ENCODE data around the gene ST6GALNAC2.
"Not testable (repeated sequence)": the region's sequence is repeated elsewhere in the genome, so short reads cannot be mapped to it uniquely, and the experiment has no call there.

ST6GALNAC2 gene

GRCh38 chr17:76562734-76563148 is 22.9 kb downstream of the ST6GALNAC2 start:
- Histone ChIP-seq H3K4me3 (ENCODE audit: low read depth in 1 of 2, low read length in 1 of 2) (peak overlapping the region in 1 of 2 experiments; percentile 15), H3K27me3 (no peaks in the 10 kb centered on the region), H3K27ac (peak overlapping the region; percentile 67), H3K9me3 (no peaks in the 10 kb centered on the region), H3K4me1 (ENCODE audit: control insufficient read depth in 1 of 2, insufficient read depth in 1 of 2, low read depth in 1 of 2, low read length in 1 of 2) (peaks cover 68 to 81% of the 10 kb centered on the region in 2 experiments), H3K36me3 (peaks cover 33% of the 10 kb centered on the region)
- TF ChIP-seq, protein P1, sequence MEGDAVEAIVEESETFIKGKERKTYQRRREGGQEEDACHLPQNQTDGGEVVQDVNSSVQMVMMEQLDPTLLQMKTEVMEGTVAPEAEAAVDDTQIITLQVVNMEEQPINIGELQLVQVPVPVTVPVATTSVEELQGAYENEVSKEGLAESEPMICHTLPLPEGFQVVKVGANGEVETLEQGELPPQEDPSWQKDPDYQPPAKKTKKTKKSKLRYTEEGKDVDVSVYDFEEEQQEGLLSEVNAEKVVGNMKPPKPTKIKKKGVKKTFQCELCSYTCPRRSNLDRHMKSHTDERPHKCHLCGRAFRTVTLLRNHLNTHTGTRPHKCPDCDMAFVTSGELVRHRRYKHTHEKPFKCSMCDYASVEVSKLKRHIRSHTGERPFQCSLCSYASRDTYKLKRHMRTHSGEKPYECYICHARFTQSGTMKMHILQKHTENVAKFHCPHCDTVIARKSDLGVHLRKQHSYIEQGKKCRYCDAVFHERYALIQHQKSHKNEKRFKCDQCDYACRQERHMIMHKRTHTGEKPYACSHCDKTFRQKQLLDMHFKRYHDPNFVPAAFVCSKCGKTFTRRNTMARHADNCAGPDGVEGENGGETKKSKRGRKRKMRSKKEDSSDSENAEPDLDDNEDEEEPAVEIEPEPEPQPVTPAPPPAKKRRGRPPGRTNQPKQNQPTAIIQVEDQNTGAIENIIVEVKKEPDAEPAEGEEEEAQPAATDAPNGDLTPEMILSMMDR (IDR thresholded peaks at IDR 0.05), result no peak

DNA sequence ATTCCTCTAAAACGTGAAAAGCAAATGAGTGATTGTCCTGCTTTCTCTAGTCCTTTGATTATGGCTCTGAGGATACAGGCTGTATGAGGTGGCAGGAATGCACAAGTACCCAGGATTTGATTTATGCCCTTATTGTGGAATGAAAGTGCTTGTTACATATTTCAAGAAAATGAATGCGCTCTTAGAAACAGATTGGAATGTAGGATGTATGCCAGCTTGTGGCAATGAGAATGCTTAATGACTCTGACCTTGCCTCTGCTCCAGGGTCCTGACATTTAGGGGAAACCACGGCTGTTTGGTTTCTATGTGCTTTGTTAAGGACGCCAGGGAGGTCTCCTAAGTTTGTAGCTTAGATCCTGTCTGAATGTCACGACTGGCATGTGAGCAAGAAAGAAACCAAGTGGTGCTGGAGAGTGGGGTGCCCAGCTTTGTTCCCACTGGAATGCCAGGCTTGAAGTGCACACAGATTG is 23.8 kb downstream of the ST6GALNAC2 start:
- Histone ChIP-seq H3K36me3 (peaks cover 28% of the 10 kb centered on the region), H3K27me3 (no peaks in the 10 kb centered on the region), H3K4me3 (ENCODE audit: low read depth in 1 of 2, low read length in 1 of 2) (peak overlapping the region; percentile 37 to 39), H3K27ac (peak overlapping the region; percentile 97), H3K9me3 (no peaks in the 10 kb centered on the region), H3K4me1 (ENCODE audit: control insufficient read depth in 1 of 2, insufficient read depth in 1 of 2, low read depth in 1 of 2, low read length in 1 of 2) (peaks cover 61 to 75% of the 10 kb centered on the region in 2 experiments)
- TF ChIP-seq, protein P1 (IDR thresholded peaks at IDR 0.05), result no peak

- peaks cover 63 to 75% of the 10 kb centered on the region in 2 experiments for H3K4me1 ChIP-seq (ENCODE audit: control insufficient read depth in 1 of 2, insufficient read depth in 1 of 2, low read depth in 1 of 2, low read length in 1 of 2)
- peak overlapping the region; percentile 97 for H3K27ac ChIP-seq
- no peaks in the 10 kb centered on the region for H3K27me3 ChIP-seq
- peaks cover 23% of the 10 kb centered on the region for H3K36me3 ChIP-seq
- H3K4me3 ChIP-seq (ENCODE audit: low read depth in 1 of 2, low read length in 1 of 2), result peak overlapping the region; percentile 37 to 39
- H3K9me3 ChIP-seq, result no peaks in the 10 kb centered on the region
- TF ChIP-seq, protein P1 (IDR thresholded peaks at IDR 0.05), result no peak
Measured at GRCh38 chr17:76561332-76561731, 24.3 kb downstream of the ST6GALNAC2 start.

- H3K27ac ChIP-seq, result peak overlapping the region; percentile 97
- peaks cover 18% of the 10 kb centered on the region for H3K36me3 ChIP-seq
- no peaks in the 10 kb centered on the region for H3K27me3 ChIP-seq
- H3K4me1 ChIP-seq (ENCODE audit: control insufficient read depth in 1 of 2, insufficient read depth in 1 of 2, low read depth in 1 of 2, low read length in 1 of 2), result peaks cover 63 to 73% of the 10 kb centered on the region in 2 experiments
- H3K4me3 ChIP-seq (ENCODE audit: low read depth in 1 of 2, low read length in 1 of 2), result peak overlapping the region; percentile 37 to 39
- H3K9me3 ChIP-seq, result no peaks in the 10 kb centered on the region
- TF ChIP-seq, protein P1 (IDR thresholded peaks at IDR 0.05), result no peak
Measured at GRCh38 chr17:76560877-76561221, 24.8 kb downstream of the ST6GALNAC2 start.

- no peaks in the 10 kb centered on the region for H3K9me3 ChIP-seq
- TF ChIP-seq, protein P1 (IDR thresholded peaks at IDR 0.05), result no peak
- peak overlapping the region; percentile 97 for H3K27ac ChIP-seq
- H3K4me3 ChIP-seq (ENCODE audit: low read depth in 1 of 2, low read length in 1 of 2), result peak overlapping the region; percentile 90 to 99
- H3K27me3 ChIP-seq, result no peaks in the 10 kb centered on the region
- H3K36me3 ChIP-seq, result peaks cover 12% of the 10 kb centered on the region
- peaks cover 63 to 77% of the 10 kb centered on the region in 2 experiments for H3K4me1 ChIP-seq (ENCODE audit: control insufficient read depth in 1 of 2, insufficient read depth in 1 of 2, low read depth in 1 of 2, low read length in 1 of 2)
Measured at GRCh38 chr17:76560036-76560876, 25.4 kb downstream of the ST6GALNAC2 start.

DNA sequence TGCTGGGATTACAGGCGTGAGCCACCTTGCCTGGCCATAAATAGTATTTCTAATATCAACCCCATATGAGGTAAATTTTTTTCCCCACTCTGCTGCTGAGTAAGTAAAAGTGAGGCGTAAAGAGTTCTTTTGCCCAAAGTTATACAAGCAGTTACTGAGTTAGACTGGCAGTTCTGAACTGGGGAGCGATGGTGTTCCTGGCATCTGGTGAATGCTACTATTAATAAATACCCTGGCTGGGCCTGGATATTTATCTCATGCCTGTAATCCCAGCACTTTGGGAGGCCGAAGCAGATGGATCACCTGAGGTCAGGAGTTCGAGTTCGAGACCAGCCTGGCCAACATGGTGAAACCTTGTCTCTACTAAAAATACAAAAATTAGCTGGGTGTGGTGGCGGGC is 26.2 kb downstream of the ST6GALNAC2 start:
- H3K27me3 ChIP-seq, H3K9me3 ChIP-seq, H3K36me3 ChIP-seq: not testable (repeated sequence)
- H3K27ac ChIP-seq, result peak overlapping the region; percentile 97
- H3K4me1 ChIP-seq (ENCODE audit: control insufficient read depth in 1 of 2, insufficient read depth in 1 of 2, low read depth in 1 of 2, low read length in 1 of 2), result peaks cover 63 to 77% of the 10 kb centered on the region in 2 experiments
- peak overlapping the region; percentile 90 to 99 for H3K4me3 ChIP-seq (ENCODE audit: low read depth in 1 of 2, low read length in 1 of 2)
